ENCODE measurements around the gene ADSS2. TPM values are rescaled to one million over a fixed set of nuclear protein-coding genes. Genes with fewer than 3 reads are reported as not detected.

Gene ADSS2
- total RNA-seq, 1 experiment from 2014 or later: 82.8 TPM

- ATAC-seq (no peak), DNase-seq (ENCODE audit: low spot score) (no peak)
- Mint-ChIP-seq H3K9me3 (no peaks in the 10 kb centered on the region), H3K36me3 (peaks cover 38% of the 10 kb centered on the region), H3K27ac (no peak overlapping the region), H3K4me1 (peaks cover 24% of the 10 kb centered on the region), H3K4me3 (no peak overlapping the region), H3K27me3 (ENCODE audit: low read depth) (no peaks in the 10 kb centered on the region)
- ChIA-PET POLR2A (no interaction called here), CTCF (no interaction called here)
- no peak for TF ChIP-seq RORB (CRISPR knock-in tag; IDR thresholded peaks at IDR 0.05)
- TF ChIP-seq ZNF138 (CRISPR knock-in tag; conservative IDR thresholded peaks at IDR 0.05): no peak
- TF ChIP-seq ZNF532 (CRISPR knock-in tag; IDR thresholded peaks at IDR 0.05; ENCODE audit: borderline replicate concordance): no peak
- TF ChIP-seq MYBL2 (CRISPR knock-in tag; IDR thresholded peaks at IDR 0.05): no peak
Observed at GRCh38 chr1:244436336-244437085, 15.2 kb downstream of the ADSS2 start.

GRCh38 chr1:244435562-244436205, 16.0 kb downstream of the ADSS2 start:
- ATAC-seq: no peak
- DNase-seq (ENCODE audit: low spot score): no peak
- ChIA-PET POLR2A (no interaction called here), CTCF (no interaction called here)
- peaks cover 22% of the 10 kb centered on the region for H3K4me1 Mint-ChIP-seq
- H3K9me3 Mint-ChIP-seq: no peaks in the 10 kb centered on the region
- H3K27me3 Mint-ChIP-seq (ENCODE audit: low read depth): no peaks in the 10 kb centered on the region
- no peak overlapping the region for H3K4me3 Mint-ChIP-seq
- TF ChIP-seq ELF4 (CRISPR knock-in tag; IDR thresholded peaks at IDR 0.05; ENCODE audit: low read depth) (no peak), IRF1 (CRISPR knock-in tag; IDR thresholded peaks at IDR 0.05) (no peak), ATF3 (CRISPR knock-in tag; conservative IDR thresholded peaks at IDR 0.05) (no peak), EMX1 (CRISPR knock-in tag; IDR thresholded peaks at IDR 0.05) (no peak), ZNF317 (CRISPR knock-in tag; IDR thresholded peaks at IDR 0.05; ENCODE audit: borderline replicate concordance, low read depth) (no peak), FOXP1 (CRISPR knock-in tag; IDR thresholded peaks at IDR 0.05; ENCODE audit: borderline replicate concordance) (no peak), ZNF281 (CRISPR knock-in tag; IDR thresholded peaks at IDR 0.05) (no peak), ZNF532 (CRISPR knock-in tag; IDR thresholded peaks at IDR 0.05; ENCODE audit: borderline replicate concordance) (no peak)
- peaks cover 40% of the 10 kb centered on the region for H3K36me3 Mint-ChIP-seq
- peak overlapping the region; percentile 4 for H3K27ac Mint-ChIP-seq
